B cell (primary cell): Measurements from ENCODE around the gene TGFBI. TPM values are rescaled to one million over a fixed set of nuclear protein-coding genes. Genes with fewer than 3 reads are reported as not detected.

Experiments
- ATAC-seq: fragments of 200-7000 bp; cut with Tn5 transposase; one replicate; pipeline ENCODE4 v1.10.0; 2021; ENCODE audit warnings: low read depth, mild to moderate bottlenecking, moderate number of reproducible peaks, moderate library complexity
- CTCF ChIA-PET: fragments of 350-600 bp; sonication (Branson Sonifier 250); formaldehyde crosslinking; loops from one replicate; lab custom pipeline; 2021; ENCODE audit warnings: antibody characterized with exemption, inconsistent platforms; lab: Charles Lee
- POLR2A ChIA-PET: fragments of 350-600 bp; sonication (Branson Sonifier 250); formaldehyde crosslinking; loops from one replicate; lab custom pipeline; 2021; ENCODE audit warnings: antibody characterized with exemption; lab: Charles Lee
- DNase-seq: peaks from one replicate; pipeline ENCODE4 v3.0.0; 2013
- H2AFZ ChIP-seq: 2 replicates; pipeline ENCODE4 v1.6.1; 2012; ENCODE audit warnings: mild to moderate bottlenecking, low read depth, low read length; ENCODE audit not compliant: insufficient read depth, poor library complexity, severe bottlenecking
- H3K27ac ChIP-seq, 2 donors: 1 replicate in 1 of 2; 2 replicates in 1 of 2; pipeline ENCODE4 v1.5.1; 2012 to 2013; ENCODE audit warnings: low read length in 2 of 2, mild to moderate bottlenecking in 2 of 2, moderate library complexity in 1 of 2
- H3K27me3 ChIP-seq, 4 experiments: fragments of 200-600 bp in 1 of 4; sonication (generic) in 1 of 4; replicated peaks in 1 of 4; 1 replicate in 2 of 4; 2 replicates in 2 of 4; pipeline versions ENCODE4 v1.6.1 to v1.7.0; 2013 to 2016; ENCODE audit warnings: low read length in 3 of 4, mild to moderate bottlenecking in 2 of 4, mixed read lengths in 1 of 4, moderate library complexity in 1 of 4; ENCODE audit not compliant: insufficient read depth in 4 of 4, control insufficient read depth in 3 of 4; ENCODE audit errors: control extremely low read depth in 1 of 4
- H3K36me3 ChIP-seq, 2 experiments: replicated peaks in 1 of 2; 1 replicate in 1 of 2; 2 replicates in 1 of 2; pipeline versions ENCODE4 v1.6.1 to v1.7.1; 2013; ENCODE audit warnings: low read length in 1 of 2; ENCODE audit not compliant: insufficient read depth in 2 of 2, control insufficient read depth in 1 of 2; ENCODE audit errors: control extremely low read depth in 1 of 2, extremely low read depth in 1 of 2
- H3K4me1 ChIP-seq, 2 donors: fragments of 200-600 bp in 1 of 2; sonication (generic) in 1 of 2; 1 replicate in 1 of 2; 2 replicates in 1 of 2; pipeline versions ENCODE4 v1.5.1 to v1.6.1; 2013 to 2017; ENCODE audit warnings: low read length in 2 of 2; ENCODE audit not compliant: control insufficient read depth in 2 of 2, insufficient read depth in 2 of 2
- H3K4me2 ChIP-seq: replicated peaks from 2 replicates; pipeline ENCODE3; 2012; ENCODE audit warnings: mild to moderate bottlenecking, low read depth, low read length; ENCODE audit not compliant: poor library complexity, severe bottlenecking
- H3K4me3 ChIP-seq, 5 experiments: fragments of 200-600 bp in 1 of 5; sonication (generic) in 1 of 5; 1 replicate in 3 of 5; 2 replicates in 2 of 5; pipeline versions ENCODE4 v1.5.1 to v1.7.0; 2011 to 2016; ENCODE audit warnings: low read length in 4 of 5, mild to moderate bottlenecking in 4 of 5, low read depth in 2 of 5, control low read depth in 1 of 5, moderate library complexity in 1 of 5; ENCODE audit not compliant: insufficient read depth in 1 of 5; ENCODE audit errors: control extremely low read depth in 1 of 5, extremely low read depth in 1 of 5
- H3K79me2 ChIP-seq: fragments of 200-600 bp; sonication (generic); one replicate; pipeline ENCODE4 v1.6.0; 2016; ENCODE audit warnings: low read length; ENCODE audit not compliant: control insufficient read depth, insufficient read depth
- H3K9ac ChIP-seq: fragments of 200-600 bp; sonication (generic); 2 replicates; pipeline ENCODE4 v1.6.1; 2017; ENCODE audit warnings: mild to moderate bottlenecking, low read length, moderate library complexity
- H3K9me3 ChIP-seq, 3 donors: one replicate each; pipeline versions ENCODE4 v1.6.1 to v1.7.1; 2013; ENCODE audit warnings: low read length in 2 of 3; ENCODE audit not compliant: control insufficient read depth in 2 of 3, insufficient read depth in 1 of 3; ENCODE audit errors: control extremely low read depth in 1 of 3
- H4K20me1 ChIP-seq: 2 replicates; pipeline ENCODE4 v1.6.0; 2012; ENCODE audit warnings: mild to moderate bottlenecking, low read length; ENCODE audit not compliant: insufficient read depth, control insufficient read depth, poor library complexity, severe bottlenecking
- H3K27ac Mint-ChIP-seq: one replicate; pipeline ENCODE4 v1.8.0; 2021; ENCODE audit warnings: mixed read lengths
- H3K27me3 Mint-ChIP-seq: one replicate; pipeline ENCODE4 v1.8.0; 2021; ENCODE audit warnings: mixed read lengths
- H3K4me1 Mint-ChIP-seq: one replicate; pipeline ENCODE4 v1.8.0; 2021; ENCODE audit warnings: mixed read lengths
- H3K4me3 Mint-ChIP-seq: one replicate; pipeline ENCODE4 v1.8.0; 2021; ENCODE audit warnings: mixed read lengths
- H3K9me3 Mint-ChIP-seq: one replicate; pipeline ENCODE4 v1.8.0; 2022; ENCODE audit warnings: mixed read lengths; ENCODE audit not compliant: insufficient read depth
- CTCF ChIP-seq: fragments of 200-600 bp; IDR thresholded peaks from one replicate; pipeline ENCODE4 v1.8.0; 2022; ENCODE audit warnings: antibody characterized with exemption, mild to moderate bottlenecking
- EZH2 ChIP-seq: IDR thresholded peaks from 2 replicates; pipeline ENCODE4 v1.6.1; 2012; ENCODE audit warnings: borderline replicate concordance, low read depth, mild to moderate bottlenecking, moderate library complexity, low read length; ENCODE audit not compliant: insufficient read depth, poor library complexity, severe bottlenecking
- WGBS: methylation state at CpG from one replicate; pipeline ENCODE4 v1.1.5; 2013; ENCODE audit warnings: missing lambda C conversion rate; ENCODE audit not compliant: insufficient coverage; 5-methylcytosine and 5-hydroxymethylcytosine counted together
- intact Hi-C: fragments of 100-400 bp; cut with micrococcal nuclease; formaldehyde crosslinking; loops from one replicate; pipeline ENCODE4 v1.10.0; 2022
- polyA minus RNA-seq: library from RNA; depleted of rRNA, polyadenylated mRNA; stranded (reverse); fragments of >200 nt; gene quantifications from 2 replicates; pipeline ENCODE4 v1.2.3, GENCODE V29; 2012
- polyA plus RNA-seq: library from polyadenylated mRNA; depleted of rRNA; stranded (reverse); fragments of >200 nt; gene quantifications from 2 replicates; pipeline ENCODE4 v1.2.3, GENCODE V29; 2012
- total RNA-seq, 2 donors: library from RNA; stranded (reverse); fragments of 120-200 nt in 1 of 2; gene quantifications; 1 replicate in 1 of 2; 2 replicates in 1 of 2; pipeline versions ENCODE4 v1.2.3 to v1.2.4, GENCODE V29; 2013 to 2022

Gene TGFBI
- total RNA-seq = 3.7 and 4.2 TPM in 2 replicates
- 11.8 TPM for total RNA-seq (2013)
- polyA plus RNA-seq = 2.0 and 4.5 TPM in 2 replicates
- polyA minus RNA-seq = 5.0 and 6.2 TPM in 2 replicates

- ChIA-PET CTCF (no interaction called here), POLR2A (no interaction called here)
- no peaks in the 10 kb centered on the region for H3K9me3 ChIP-seq
- H3K79me2 ChIP-seq = no peaks in the 10 kb centered on the region
- H2AFZ ChIP-seq = no peak within 1 kb of the TSS
- DNase-seq (no peak), ATAC-seq (no peak)
- H3K4me3 ChIP-seq = peak within 1 kb of the TSS in 1 of 5 experiments; percentile 5
- H3K9ac ChIP-seq = no peak within 1 kb of the TSS
- Mint-ChIP-seq H3K4me3 (no peak within 1 kb of the TSS), H3K27ac (no peak within 1 kb of the TSS), H3K9me3 (no peaks in the 10 kb centered on the region), H3K27me3 (peaks cover 27% of the 10 kb centered on the region), H3K4me1 (peaks cover 16% of the 10 kb centered on the region)
- intact Hi-C loops = no loop called here
- H3K4me1 ChIP-seq = peaks cover 0 to 6% of the 10 kb centered on the region in 2 donors
- no peak within 1 kb of the TSS for H3K27ac ChIP-seq
- TF ChIP-seq CTCF = no peak
- TF ChIP-seq EZH2 = no peak
- 23% methylated on average over 66 of the region's 68 CpGs for WGBS
- H3K27me3 ChIP-seq = peaks cover 0 to 27% (median 3%) of the 10 kb centered on the region in 4 experiments
- peak within 1 kb of the TSS; percentile 14 for H3K4me2 ChIP-seq
- H3K36me3 ChIP-seq = no peaks in the 10 kb centered on the region
- no peaks in the 10 kb centered on the region for H4K20me1 ChIP-seq
Observed at GRCh38 chr5:136028782-136029742, at the start of gene TGFBI. Gene TGFBI (plus strand): TSS chr5:136028988. CDS start chr5:136029056, 68 bp downstream.

DNA sequence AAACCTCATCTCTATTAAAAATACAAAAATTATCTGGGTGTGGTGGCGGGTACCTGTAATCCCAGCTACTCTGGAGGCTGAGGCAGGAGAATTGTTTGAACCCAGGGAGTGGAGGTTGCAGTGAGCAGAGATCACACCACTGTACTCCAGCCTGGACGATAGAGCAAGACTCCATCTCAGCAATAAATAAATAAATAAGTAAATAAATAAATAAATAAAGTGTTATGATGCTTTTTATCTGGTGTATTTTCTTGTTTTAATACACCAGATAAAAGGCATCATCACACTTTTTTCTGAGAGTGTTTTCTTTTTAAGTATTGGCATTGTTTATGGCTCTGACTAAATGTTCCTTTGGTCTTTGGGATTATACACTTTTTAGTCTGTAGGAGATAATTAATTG is 49.8 kb upstream of the TGFBI start:
- H3K79me2 ChIP-seq = no peaks in the 10 kb centered on the region
- H3K4me1 ChIP-seq = no peaks in the 10 kb centered on the region
- intact Hi-C loops = no loop called here
- H3K27ac Mint-ChIP-seq = no peak overlapping the region
- H3K27me3 Mint-ChIP-seq = peaks cover 41% of the 10 kb centered on the region
- H3K4me3 ChIP-seq = no peak overlapping the region
- H2AFZ ChIP-seq = no peak overlapping the region
- WGBS = no CpG with 5 or more reads among the region's 2 CpGs
- no peak overlapping the region for H3K9ac ChIP-seq
- H4K20me1 ChIP-seq = no peaks in the 10 kb centered on the region
- no peak overlapping the region for H3K4me3 Mint-ChIP-seq
- H3K4me1 Mint-ChIP-seq = no peaks in the 10 kb centered on the region
- DNase-seq (no peak), ATAC-seq (no peak)
- no peak for TF ChIP-seq EZH2
- TF ChIP-seq CTCF = no peak
- ChIA-PET CTCF (no interaction called here), POLR2A (no interaction called here)
- H3K27me3 ChIP-seq = peaks cover 0 to 18% (median 4%) of the 10 kb centered on the region in 4 experiments
- no peaks in the 10 kb centered on the region for H3K36me3 ChIP-seq
- H3K9me3 ChIP-seq = no peaks in the 10 kb centered on the region
- H3K9me3 Mint-ChIP-seq = peaks cover 2% of the 10 kb centered on the region
- H3K4me2 ChIP-seq = no peak overlapping the region
- no peak overlapping the region for H3K27ac ChIP-seq
